ENCODE data around the gene LRIT3. TPM values are rescaled to one million over a fixed set of nuclear protein-coding genes. Genes with fewer than 3 reads are reported as not detected.
A peak's percentile ranks its signal among the peaks of the same experiment; 100 is the strongest.

Gene LRIT3
- total RNA-seq, 2 experiments from 2014 or later: 0.11 to 0.13 TPM

- TF ChIP-seq EZH2phosphoT487 (IDR thresholded peaks at IDR 0.05; ENCODE audit: borderline replicate concordance, low read depth, low read length) (no peak), CTCF (conservative IDR thresholded peaks at IDR 0.05; ENCODE audit: low read length) (peak; percentile 76)
- DNase-seq (ENCODE audit: low spot score): peak; percentile 64
- H3K9me3 ChIP-seq (ENCODE audit: low read length): no peaks in the 10 kb centered on the region
- no peak overlapping the region for H3K27ac ChIP-seq (ENCODE audit: low read depth, low read length, poor library complexity, severe bottlenecking)
- no peaks in the 10 kb centered on the region for H3K4me1 ChIP-seq (ENCODE audit: insufficient read depth, low read length, poor library complexity, severe bottlenecking)
- 0 out of 2 replicates have a peak overlapping the region, but pooled peaks have one; percentile 2 for H2AFZ ChIP-seq (ENCODE audit: low read length)
- BruUV-seq (replicated peaks): no TSS peak
- H3K9me2 ChIP-seq (ENCODE audit: insufficient read depth, low read length): no peaks in the 10 kb centered on the region
- H3K79me2 ChIP-seq (ENCODE audit: insufficient read depth, low read depth, low read length): no peaks in the 10 kb centered on the region
- no peak overlapping the region for H3K4me3 ChIP-seq (ENCODE audit: low read depth, low read length, poor library complexity, severe bottlenecking)
- no peaks in the 10 kb centered on the region for H3K36me3 ChIP-seq (ENCODE audit: insufficient read depth, low read length)
- intact Hi-C loops (cut with micrococcal nuclease; ENCODE audit: unreplicated experiment): loop anchor here (1.0 to 2.0 kb wide), 2 partner anchors 101 to 382 kb away; partner anchors contain the start of gene CASP6
- H4K20me1 ChIP-seq (ENCODE audit: insufficient read depth, low read length): no peaks in the 10 kb centered on the region
- ChIA-PET CTCF (ENCODE audit: unreplicated experiment) (no interaction called here), POLR2A (interaction anchor here (1.5 kb wide), 1 partner anchor 21 kb away, joined by 3 read pairs; no protein-coding TSS in a partner anchor)
- no peak overlapping the region for H3K4me2 ChIP-seq (ENCODE audit: low read length)
Observed at GRCh38 chr4:109803924-109804571, 43.9 kb upstream of the LRIT3 start.

GRCh38 chr4:109809655-109810054 lies 38.3 kb upstream of the LRIT3 start:
- no peaks in the 10 kb centered on the region for H3K9me3 ChIP-seq (ENCODE audit: low read length)
- peaks cover 2% of the 10 kb centered on the region for H3K4me1 ChIP-seq (ENCODE audit: insufficient read depth, low read length, poor library complexity, severe bottlenecking)
- no TSS peak for BruUV-seq (replicated peaks)
- no peaks in the 10 kb centered on the region for H3K9me2 ChIP-seq (ENCODE audit: insufficient read depth, low read length)
- no peak overlapping the region for H2AFZ ChIP-seq (ENCODE audit: low read length)
- CTCF ChIA-PET (ENCODE audit: unreplicated experiment): no interaction called here
- no peak overlapping the region for H3K27ac ChIP-seq (ENCODE audit: low read depth, low read length, poor library complexity, severe bottlenecking)
- no peak overlapping the region for H3K4me2 ChIP-seq (ENCODE audit: low read length)
- TF ChIP-seq CTCF (conservative IDR thresholded peaks at IDR 0.05; ENCODE audit: low read length): no peak
- POLR2A ChIA-PET: interaction anchor here (0.7 kb wide), 1 partner anchor 949 kb away, joined by 6 read pairs; no protein-coding TSS in a partner anchor
- no peaks in the 10 kb centered on the region for H3K36me3 ChIP-seq (ENCODE audit: insufficient read depth, low read length)
- intact Hi-C loops (cut with micrococcal nuclease; ENCODE audit: unreplicated experiment): loop anchor here (10.0 kb wide), 1 partner anchor 385 kb away; the partner anchor contains the start of gene ELOVL6
- DNase-seq (ENCODE audit: low spot score): no peak
- no peaks in the 10 kb centered on the region for H3K79me2 ChIP-seq (ENCODE audit: insufficient read depth, low read depth, low read length)
- H3K4me3 ChIP-seq (ENCODE audit: low read depth, low read length, poor library complexity, severe bottlenecking): no peak overlapping the region
- H4K20me1 ChIP-seq (ENCODE audit: insufficient read depth, low read length): no peaks in the 10 kb centered on the region

Measured in OCI-LY7 (cell line).